Astrocyte of the spinal cord (primary cell): ENCODE results near the gene PRSS23.

Experiments
- DNase-seq: peaks from one replicate; pipeline ENCODE4 v3.0.0; 2011; ENCODE audit warnings: low read depth, low spot score
- H3K4me3 ChIP-seq: 2 replicates; pipeline ENCODE4 v1.5.1; 2011; ENCODE audit warnings: low read depth, mild to moderate bottlenecking, low read length, moderate library complexity
- CTCF ChIP-seq: IDR thresholded peaks from 2 replicates; pipeline ENCODE4 v1.5.1; 2012; ENCODE audit warnings: low read depth, mild to moderate bottlenecking, low read length, inconsistent platforms
- in situ Hi-C: cut with HindIII; loops from 2 replicates; pipeline ENCODE4 v1.10.0; 2017; ENCODE audit warnings: low sequenced_read_pairs

Gene PRSS23

GRCh38 chr11:86807360-86807759 is 7.0 kb downstream of the PRSS23 start:
- H3K4me3 ChIP-seq = no peak overlapping the region
- DNase-seq = no peak
- in situ Hi-C loops = no loop called here
- no peak for TF ChIP-seq CTCF

- DNase-seq = no peak
- TF ChIP-seq CTCF = no peak
- H3K4me3 ChIP-seq = no peak overlapping the region
- in situ Hi-C loops = no loop called here
These were observed 9.2 kb downstream of the PRSS23 start for GRCh38 chr11:86809561-86809960.

GRCh38 chr11:86810288-86810687 is 9.9 kb downstream of the PRSS23 start:
- TF ChIP-seq CTCF = no peak
- in situ Hi-C loops = no loop called here
- H3K4me3 ChIP-seq = no peak overlapping the region
- no peak for DNase-seq

GRCh38 chr11:86811637-86812321 is 11.4 kb downstream of the PRSS23 start:
- TF ChIP-seq CTCF = no peak
- DNase-seq = peak; percentile 80
- H3K4me3 ChIP-seq = no peak overlapping the region
- in situ Hi-C loops = no loop called here

- no peak for DNase-seq
- no peak overlapping the region for H3K4me3 ChIP-seq
- in situ Hi-C loops = no loop called here
- TF ChIP-seq CTCF = no peak
These were observed 12.0 kb downstream of the PRSS23 start for GRCh38 chr11:86812322-86812670.

- DNase-seq = no peak
- in situ Hi-C loops = no loop called here
- no peak for TF ChIP-seq CTCF
- H3K4me3 ChIP-seq = no peak overlapping the region
These were observed 12.6 kb downstream of the PRSS23 start for GRCh38 chr11:86812981-86813380.
